ENCODE data around the gene EIF4E2.
"Not testable (repeated sequence)": the region's sequence is repeated elsewhere in the genome, so short reads cannot be mapped to it uniquely, and the experiment has no call there.

The EIF4E2 gene

GRCh38 chr2:232570481-232570880 lies 20.0 kb downstream of the EIF4E2 start:
- DNase-seq, result not testable (repeated sequence)

- no peak for DNase-seq
These were observed 20.6 kb downstream of the EIF4E2 start for GRCh38 chr2:232571026-232571474.

GRCh38 chr2:232573042-232573441 lies 22.6 kb downstream of the EIF4E2 start:
- no peak for DNase-seq

- DNase-seq, result no peak
These were observed 23.4 kb downstream of the EIF4E2 start for GRCh38 chr2:232573771-232574435.

- DNase-seq, result no peak
These were observed 24.4 kb downstream of the EIF4E2 start for GRCh38 chr2:232574674-232575403.

- DNase-seq, result no peak
These were observed 24.9 kb downstream of the EIF4E2 start for GRCh38 chr2:232575404-232575746.

GRCh38 chr2:232576995-232577394 lies 26.5 kb downstream of the EIF4E2 start:
- DNase-seq, result no peak

- no peak for DNase-seq
These were observed 27.4 kb downstream of the EIF4E2 start for GRCh38 chr2:232577841-232578240.

GRCh38 chr2:232578626-232579025 lies 28.1 kb downstream of the EIF4E2 start:
- DNase-seq, result no peak

- DNase-seq, result no peak
These were observed 30.1 kb downstream of the EIF4E2 start for GRCh38 chr2:232580648-232580981.

GRCh38 chr2:232581725-232582124 lies 31.2 kb downstream of the EIF4E2 start:
- DNase-seq, result no peak

- no peak for DNase-seq
These were observed 33.7 kb downstream of the EIF4E2 start for GRCh38 chr2:232584238-232584637.

- no peak for DNase-seq
These were observed 36.5 kb downstream of the EIF4E2 start for GRCh38 chr2:232586943-232587505.

- no peak for DNase-seq
These were observed 37.0 kb downstream of the EIF4E2 start for GRCh38 chr2:232587512-232587911.

- DNase-seq, result no peak
These were observed 37.5 kb downstream of the EIF4E2 start for GRCh38 chr2:232588031-232588430.

- DNase-seq, result no peak
These were observed 38.4 kb downstream of the EIF4E2 start for GRCh38 chr2:232588680-232589585.

GRCh38 chr2:232592772-232593395 lies 42.4 kb downstream of the EIF4E2 start:
- DNase-seq, result no peak

- no peak for DNase-seq
These were observed 43.5 kb downstream of the EIF4E2 start for GRCh38 chr2:232593982-232594381.

- DNase-seq, result no peak
These were observed 47.0 kb downstream of the EIF4E2 start for GRCh38 chr2:232597362-232598079.

GRCh38 chr2:232598293-232598692 lies 47.8 kb downstream of the EIF4E2 start:
- no peak for DNase-seq

GRCh38 chr2:232600053-232600773 lies 49.7 kb downstream of the EIF4E2 start:
- no peak for DNase-seq
